ENCODE measurements around the gene PRDM16.

The PRDM16 gene

DNA sequence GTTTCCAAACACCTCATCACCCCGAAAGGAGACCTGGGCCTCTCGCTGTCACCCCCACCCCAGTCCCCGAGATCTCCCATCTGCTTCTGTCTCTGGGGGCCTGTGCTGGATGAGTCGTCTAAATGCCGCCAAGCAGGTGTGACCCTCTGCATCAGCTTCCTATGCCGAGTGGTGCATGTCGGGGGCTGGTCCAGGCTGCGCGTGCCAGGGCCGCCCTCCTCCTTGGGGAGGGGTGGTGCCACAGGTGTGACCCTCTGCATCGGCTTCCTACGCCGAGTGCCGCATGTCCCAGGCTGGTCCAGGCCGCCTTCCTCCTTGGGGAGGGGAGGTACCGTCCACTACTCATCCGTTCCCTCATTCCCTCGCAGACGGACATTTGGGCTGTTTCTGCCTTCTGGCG, 115.7 kb downstream of the PRDM16 start:
- Mint-ChIP-seq H3K27ac (no peak overlapping the region), H3K9me3 (no peaks in the 10 kb centered on the region), H3K4me1 (ENCODE audit: low read depth) (no peaks in the 10 kb centered on the region), H3K27me3 (ENCODE audit: low read depth) (peaks cover 5% of the 10 kb centered on the region), H3K4me3 (no peak overlapping the region), H3K36me3 (ENCODE audit: low read depth) (no peaks in the 10 kb centered on the region)

DNA sequence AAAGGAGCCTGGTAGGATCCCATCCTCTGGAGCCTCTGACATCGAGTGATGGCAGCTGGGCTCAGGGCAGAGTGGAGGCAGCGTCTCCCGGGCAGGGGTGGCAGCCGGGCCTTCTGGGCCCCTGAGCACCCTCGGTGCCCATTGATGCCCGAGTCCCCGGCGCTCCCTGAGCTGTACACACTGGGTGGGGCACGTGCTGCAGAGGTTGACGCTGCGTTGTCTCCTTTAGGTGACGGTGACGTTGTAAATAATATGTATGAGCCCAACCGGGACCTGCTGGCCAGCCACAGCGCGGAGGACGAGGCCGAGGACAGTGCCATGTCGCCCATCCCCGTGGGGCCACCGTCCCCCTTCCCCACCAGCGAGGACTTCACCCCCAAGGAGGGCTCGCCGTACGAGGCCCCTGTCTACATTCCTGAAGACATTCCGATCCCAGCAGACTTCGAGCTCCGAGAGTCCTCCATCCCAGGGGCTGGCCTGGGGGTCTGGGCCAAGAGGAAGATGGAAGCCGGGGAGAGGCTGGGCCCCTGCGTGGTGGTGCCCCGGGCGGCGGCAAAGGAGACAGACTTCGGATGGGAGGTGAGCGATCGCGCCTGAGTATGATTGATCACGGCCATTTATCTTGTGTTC, 117.0 kb downstream of the PRDM16 start:
- Mint-ChIP-seq H3K27ac (no peak overlapping the region), H3K27me3 (ENCODE audit: low read depth) (peaks cover 5% of the 10 kb centered on the region), H3K4me1 (ENCODE audit: low read depth) (no peaks in the 10 kb centered on the region), H3K4me3 (no peak overlapping the region), H3K9me3 (no peaks in the 10 kb centered on the region), H3K36me3 (ENCODE audit: low read depth) (no peaks in the 10 kb centered on the region)

DNA sequence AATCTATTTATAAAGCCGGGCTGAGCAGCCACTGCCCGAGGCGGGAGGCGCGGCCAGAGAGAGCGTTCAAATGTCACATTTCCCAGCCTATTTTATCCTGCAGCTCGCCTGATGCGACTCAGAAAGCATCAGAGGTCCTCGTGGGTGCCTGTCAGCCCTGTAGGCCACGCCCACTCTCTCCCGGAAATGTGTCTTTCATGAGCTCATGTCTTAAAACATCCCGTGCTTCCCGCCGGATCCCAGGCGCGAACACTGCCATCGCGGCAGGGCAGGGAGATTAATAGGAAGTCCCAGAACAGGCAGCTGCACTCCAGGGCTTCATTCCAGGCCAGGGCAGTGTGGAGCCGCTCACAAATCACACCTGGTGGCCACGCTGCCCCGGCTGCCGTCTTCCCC, 117.5 kb downstream of the PRDM16 start:
- H3K9me3 Mint-ChIP-seq, result no peaks in the 10 kb centered on the region
- no peaks in the 10 kb centered on the region for H3K4me1 Mint-ChIP-seq (ENCODE audit: low read depth)
- no peaks in the 10 kb centered on the region for H3K36me3 Mint-ChIP-seq (ENCODE audit: low read depth)
- H3K27me3 Mint-ChIP-seq (ENCODE audit: low read depth), result peaks cover 5% of the 10 kb centered on the region
- H3K27ac Mint-ChIP-seq, result no peak overlapping the region
- H3K4me3 Mint-ChIP-seq, result no peak overlapping the region

DNA sequence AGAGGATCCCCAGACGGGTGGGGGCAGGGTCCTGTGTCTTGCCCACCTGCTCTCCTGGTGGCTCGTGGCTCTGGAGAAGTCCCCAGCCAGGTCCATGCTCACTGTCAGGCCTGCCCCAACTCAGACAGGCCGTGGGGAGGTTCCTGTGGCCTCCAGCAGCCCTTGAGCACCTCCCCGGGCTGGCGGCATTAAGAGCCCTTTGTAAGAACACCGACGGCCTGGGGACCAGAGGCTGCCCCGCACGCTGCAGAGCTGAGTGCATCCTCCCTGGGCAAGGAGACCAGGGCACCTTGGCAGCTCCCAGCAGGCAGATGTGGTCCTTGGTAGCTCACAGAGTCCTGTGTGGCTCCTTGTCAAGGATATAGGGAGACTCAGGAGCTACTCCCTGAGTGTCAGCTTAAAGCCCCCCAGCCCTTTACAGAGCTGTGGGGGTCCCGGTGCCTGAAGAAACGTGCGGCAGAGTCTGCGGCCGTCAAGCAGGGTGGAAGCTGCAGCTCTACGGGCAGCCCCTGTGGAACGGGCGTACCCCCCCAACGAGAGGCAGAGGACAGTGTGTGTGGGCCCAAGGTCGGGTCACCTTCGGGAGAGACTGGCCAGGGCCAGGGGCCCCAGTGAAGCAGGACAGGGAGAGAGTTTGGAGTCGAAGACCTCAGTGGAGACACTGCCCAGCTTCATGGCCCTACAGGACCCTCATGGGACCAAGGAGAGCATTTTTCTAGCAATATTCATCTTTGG, 118.6 kb downstream of the PRDM16 start:
- Mint-ChIP-seq H3K27me3 (ENCODE audit: low read depth) (peaks cover 5% of the 10 kb centered on the region), H3K4me3 (no peak overlapping the region), H3K36me3 (ENCODE audit: low read depth) (no peaks in the 10 kb centered on the region), H3K4me1 (ENCODE audit: low read depth) (no peaks in the 10 kb centered on the region), H3K27ac (no peak overlapping the region), H3K9me3 (no peaks in the 10 kb centered on the region)

DNA sequence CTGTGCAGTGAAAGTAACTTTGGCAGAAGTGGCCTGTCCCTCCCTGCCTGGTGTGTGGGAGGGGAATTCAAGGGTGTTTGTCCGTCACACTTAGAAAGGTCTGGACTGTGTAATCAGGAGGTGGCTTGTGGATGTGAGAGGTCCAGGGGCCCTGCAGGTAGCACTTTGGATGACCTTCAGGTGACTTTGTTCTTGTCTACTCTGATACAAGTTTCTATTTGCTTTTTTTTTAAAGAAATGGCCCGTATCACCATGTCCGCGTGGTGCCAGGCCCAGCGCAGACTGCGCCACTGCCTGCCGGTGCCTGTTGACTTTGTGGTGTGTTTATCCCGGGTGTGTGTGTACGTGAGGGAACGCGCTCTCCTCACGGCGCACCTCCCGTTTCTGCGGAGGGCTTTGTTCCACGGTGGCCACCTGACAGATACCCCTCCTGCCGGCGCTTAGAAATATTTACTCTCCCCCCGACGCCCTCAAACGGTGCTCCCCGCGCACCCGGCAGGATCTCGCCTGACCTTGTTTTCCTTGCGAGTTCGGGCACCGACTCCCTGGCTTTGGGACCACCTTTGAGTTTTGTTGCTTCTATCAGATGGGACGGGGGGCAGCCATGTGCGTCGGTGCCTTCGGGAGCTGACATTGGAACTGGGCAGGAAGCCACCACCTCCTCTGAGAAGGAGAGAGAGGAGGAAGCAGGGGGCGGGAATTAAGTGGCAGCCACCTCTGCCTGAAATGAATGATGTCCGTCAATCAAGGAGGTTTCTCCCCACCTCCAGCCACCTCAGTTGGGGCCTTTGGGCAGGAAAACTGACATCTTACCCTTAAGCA, 119.4 kb downstream of the PRDM16 start:
- Mint-ChIP-seq H3K27me3 (ENCODE audit: low read depth) (peaks cover 5% of the 10 kb centered on the region), H3K4me3 (no peak overlapping the region), H3K36me3 (ENCODE audit: low read depth) (no peaks in the 10 kb centered on the region), H3K9me3 (no peaks in the 10 kb centered on the region), H3K27ac (no peak overlapping the region), H3K4me1 (ENCODE audit: low read depth) (no peaks in the 10 kb centered on the region)

DNA sequence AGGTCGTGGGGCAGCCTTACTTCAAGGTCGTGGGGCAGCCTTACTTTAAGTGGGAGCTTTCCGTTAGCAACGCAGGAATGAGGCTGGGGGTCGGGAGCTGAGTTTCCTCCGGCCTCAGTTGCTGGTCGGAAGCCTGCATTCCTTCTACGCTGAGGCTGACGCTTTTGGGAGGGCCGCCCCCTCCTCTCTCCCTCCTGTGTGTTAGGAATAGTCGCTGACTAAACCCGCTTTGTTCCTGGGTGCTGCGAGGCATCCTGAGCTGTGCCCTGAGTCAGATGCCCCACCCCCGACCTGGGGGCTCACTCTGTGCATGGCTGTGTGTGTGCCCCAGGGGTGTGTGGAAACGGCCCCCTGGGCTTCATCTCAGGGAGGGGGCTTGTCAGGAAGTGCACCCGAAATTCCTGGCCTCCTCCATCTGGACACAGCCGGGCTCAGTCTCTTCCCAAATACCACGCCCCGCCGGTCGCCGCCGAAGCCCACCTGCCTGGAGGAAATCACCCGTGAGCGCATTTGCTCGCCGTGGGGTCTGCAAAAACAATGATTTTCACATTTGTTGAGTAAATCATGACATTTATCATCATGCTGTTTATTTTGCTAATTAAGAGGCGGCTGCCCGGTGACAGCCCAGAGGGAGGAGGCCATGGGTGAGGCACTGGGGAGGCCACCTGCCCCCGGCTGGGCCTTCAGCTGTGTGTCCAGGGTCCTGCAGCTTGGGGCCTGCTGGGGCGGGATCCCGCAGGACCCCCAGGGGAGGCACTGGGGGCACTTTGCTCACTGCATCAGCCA, 121.4 kb downstream of the PRDM16 start:
- no peak overlapping the region for H3K27ac Mint-ChIP-seq
- no peaks in the 10 kb centered on the region for H3K9me3 Mint-ChIP-seq
- H3K36me3 Mint-ChIP-seq (ENCODE audit: low read depth), result no peaks in the 10 kb centered on the region
- H3K4me3 Mint-ChIP-seq, result no peak overlapping the region
- H3K27me3 Mint-ChIP-seq (ENCODE audit: low read depth), result no peaks in the 10 kb centered on the region
- H3K4me1 Mint-ChIP-seq (ENCODE audit: low read depth), result no peaks in the 10 kb centered on the region

DNA sequence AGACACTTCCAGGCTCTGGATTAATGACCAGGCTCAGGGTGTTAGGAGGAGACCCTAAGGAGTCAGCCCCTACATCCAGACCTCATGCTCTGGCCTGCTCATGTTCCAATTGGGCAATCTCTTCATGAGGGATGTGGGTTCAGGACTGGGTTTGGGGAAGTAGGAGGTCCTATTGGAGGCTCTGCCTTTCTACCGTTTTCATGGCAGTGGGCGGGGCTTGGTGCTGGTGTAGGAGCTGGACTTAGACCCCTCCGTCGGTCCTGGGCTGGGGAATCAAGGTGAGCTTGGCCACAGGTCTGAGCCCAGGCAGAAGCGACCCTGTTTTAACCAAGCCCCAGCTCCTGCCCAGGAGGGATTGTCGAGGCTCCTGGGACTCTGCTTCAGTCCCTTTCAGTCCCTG, 123.4 kb downstream of the PRDM16 start:
- Mint-ChIP-seq H3K27ac (no peak overlapping the region), H3K36me3 (ENCODE audit: low read depth) (no peaks in the 10 kb centered on the region), H3K4me3 (no peak overlapping the region), H3K4me1 (ENCODE audit: low read depth) (no peaks in the 10 kb centered on the region), H3K27me3 (ENCODE audit: low read depth) (no peaks in the 10 kb centered on the region), H3K9me3 (no peaks in the 10 kb centered on the region)

DNA sequence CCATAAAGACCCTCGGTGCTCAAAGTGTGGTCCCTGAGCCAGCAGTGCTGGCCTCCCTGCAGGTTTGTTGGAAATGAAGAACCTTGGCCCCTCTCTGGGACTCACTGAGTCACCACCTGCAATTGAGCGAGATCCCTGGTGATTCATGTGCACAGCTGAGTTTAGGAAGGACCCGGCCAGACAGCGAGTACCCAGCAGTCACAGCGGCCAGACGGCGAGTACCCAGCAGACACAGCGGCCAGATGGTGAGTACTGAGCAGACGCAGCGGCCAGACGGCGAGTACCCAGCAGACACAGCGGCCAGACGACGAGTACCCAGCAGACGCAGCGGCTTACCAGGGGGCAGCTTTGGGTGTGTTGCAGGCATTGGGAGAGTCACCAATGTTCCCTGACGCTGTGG, 123.8 kb downstream of the PRDM16 start:
- Mint-ChIP-seq H3K4me3 (no peak overlapping the region), H3K27ac (no peak overlapping the region), H3K4me1 (ENCODE audit: low read depth) (no peaks in the 10 kb centered on the region), H3K9me3 (no peaks in the 10 kb centered on the region), H3K27me3 (ENCODE audit: low read depth) (no peaks in the 10 kb centered on the region), H3K36me3 (ENCODE audit: low read depth) (no peaks in the 10 kb centered on the region)

DNA sequence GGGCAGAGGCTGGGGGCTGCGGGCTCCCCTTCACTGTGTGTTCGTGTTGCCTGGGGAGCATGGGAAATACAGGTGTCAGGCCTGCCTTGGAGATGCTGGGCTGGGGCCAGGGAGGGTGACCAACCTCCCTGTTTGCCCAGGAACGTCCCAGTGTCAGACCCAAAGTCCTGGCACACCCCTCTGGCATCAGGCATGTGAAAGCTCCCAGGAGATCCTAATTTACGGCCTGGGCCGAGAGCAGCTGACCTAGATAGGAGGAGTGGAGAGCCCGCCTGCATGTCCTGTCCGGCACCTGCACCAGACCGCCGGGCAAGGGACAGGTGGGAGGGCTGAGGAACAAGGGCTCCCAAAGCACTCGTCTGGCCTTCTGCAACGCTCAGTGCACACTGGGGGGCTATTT, 124.8 kb downstream of the PRDM16 start:
- Mint-ChIP-seq H3K4me1 (ENCODE audit: low read depth) (no peaks in the 10 kb centered on the region), H3K36me3 (ENCODE audit: low read depth) (no peaks in the 10 kb centered on the region), H3K27me3 (ENCODE audit: low read depth) (no peaks in the 10 kb centered on the region), H3K4me3 (no peak overlapping the region), H3K9me3 (no peaks in the 10 kb centered on the region), H3K27ac (no peak overlapping the region)

DNA sequence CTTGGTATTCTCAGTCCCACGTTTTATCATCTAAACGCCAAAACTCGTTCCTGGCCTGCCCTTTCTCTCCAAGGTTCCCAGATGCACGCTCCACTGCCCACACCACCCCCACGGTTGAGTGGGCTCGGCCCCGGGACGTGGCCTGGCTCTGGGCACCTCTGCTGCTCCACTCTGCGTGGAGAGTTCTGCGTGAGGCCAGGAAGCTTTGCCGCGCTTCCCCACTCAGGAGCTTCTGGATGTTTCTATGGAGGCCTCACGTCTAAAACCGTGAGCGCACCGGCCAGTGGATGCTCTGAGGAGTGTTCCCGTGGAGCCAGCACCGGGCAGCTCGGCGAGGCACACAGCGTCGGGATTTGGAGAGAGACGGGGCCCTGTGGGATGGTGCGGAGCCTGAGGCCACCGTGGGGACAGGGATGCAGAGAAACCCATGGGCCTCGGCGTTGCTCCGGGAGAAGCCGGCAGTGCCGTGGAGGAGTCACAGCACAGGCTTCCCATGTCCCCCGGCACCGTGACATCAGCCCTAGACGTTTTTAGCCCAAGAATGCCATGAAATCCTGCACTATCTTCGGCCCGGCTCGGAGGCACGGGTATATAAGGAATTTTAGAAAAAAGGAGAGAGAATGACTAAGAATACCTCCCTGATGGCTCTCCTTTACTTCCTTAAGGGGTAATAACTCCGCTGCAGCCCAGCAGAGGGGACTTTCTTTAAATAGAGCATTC, 125.9 kb downstream of the PRDM16 start:
- Mint-ChIP-seq H3K4me3 (no peak overlapping the region), H3K9me3 (no peaks in the 10 kb centered on the region), H3K36me3 (ENCODE audit: low read depth) (no peaks in the 10 kb centered on the region), H3K4me1 (ENCODE audit: low read depth) (no peaks in the 10 kb centered on the region), H3K27ac (no peak overlapping the region), H3K27me3 (ENCODE audit: low read depth) (no peaks in the 10 kb centered on the region)

DNA sequence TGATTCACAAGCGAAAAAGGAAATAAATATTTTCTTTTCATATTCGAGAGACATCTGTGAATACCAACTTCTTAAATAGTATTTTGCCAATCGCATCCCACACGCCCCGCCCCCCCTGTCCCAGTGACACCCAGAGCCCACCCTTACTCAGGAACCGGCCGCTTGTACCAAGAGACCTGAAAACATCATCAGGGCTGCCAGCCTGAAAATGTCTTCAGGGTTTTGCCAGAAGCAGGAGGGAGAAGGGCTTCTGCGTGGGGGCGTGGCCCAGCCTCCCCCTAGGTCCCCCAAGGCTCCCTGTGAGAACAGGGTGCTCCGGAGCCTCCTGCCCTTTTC, 126.4 kb downstream of the PRDM16 start:
- Mint-ChIP-seq H3K4me1 (ENCODE audit: low read depth) (no peaks in the 10 kb centered on the region), H3K4me3 (no peak overlapping the region), H3K27me3 (ENCODE audit: low read depth) (no peaks in the 10 kb centered on the region), H3K9me3 (no peaks in the 10 kb centered on the region), H3K27ac (no peak overlapping the region), H3K36me3 (ENCODE audit: low read depth) (no peaks in the 10 kb centered on the region)

DNA sequence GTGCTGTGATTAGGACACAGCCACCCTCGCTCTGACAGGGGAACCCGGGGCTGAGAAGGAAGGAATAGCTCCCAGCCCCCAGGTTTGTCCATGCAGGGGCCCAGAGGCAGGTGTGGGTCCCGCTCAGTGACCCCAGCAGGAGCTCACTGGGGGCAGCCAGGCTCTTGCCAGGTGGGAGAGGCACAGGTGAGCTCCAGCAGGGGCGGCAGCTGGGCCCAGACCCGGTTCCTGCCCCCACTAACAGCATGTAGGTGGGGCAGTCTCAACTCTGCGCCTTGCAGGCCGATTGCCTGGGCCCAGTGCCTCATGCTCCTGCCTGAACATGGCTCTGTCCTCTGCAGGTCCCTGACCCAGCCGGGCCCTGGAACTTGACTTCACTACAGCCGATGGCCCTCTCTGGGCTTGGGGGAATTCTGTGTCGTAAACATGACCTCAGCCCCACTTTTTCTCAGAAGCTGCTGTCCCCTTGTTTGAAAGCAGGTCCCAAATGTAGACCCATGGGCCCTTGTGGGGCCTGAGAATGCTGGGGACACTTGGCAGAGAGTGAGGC, 127.0 kb downstream of the PRDM16 start:
- Mint-ChIP-seq H3K4me3 (no peak overlapping the region), H3K27me3 (ENCODE audit: low read depth) (no peaks in the 10 kb centered on the region), H3K27ac (no peak overlapping the region), H3K36me3 (ENCODE audit: low read depth) (no peaks in the 10 kb centered on the region), H3K9me3 (no peaks in the 10 kb centered on the region), H3K4me1 (ENCODE audit: low read depth) (no peaks in the 10 kb centered on the region)

DNA sequence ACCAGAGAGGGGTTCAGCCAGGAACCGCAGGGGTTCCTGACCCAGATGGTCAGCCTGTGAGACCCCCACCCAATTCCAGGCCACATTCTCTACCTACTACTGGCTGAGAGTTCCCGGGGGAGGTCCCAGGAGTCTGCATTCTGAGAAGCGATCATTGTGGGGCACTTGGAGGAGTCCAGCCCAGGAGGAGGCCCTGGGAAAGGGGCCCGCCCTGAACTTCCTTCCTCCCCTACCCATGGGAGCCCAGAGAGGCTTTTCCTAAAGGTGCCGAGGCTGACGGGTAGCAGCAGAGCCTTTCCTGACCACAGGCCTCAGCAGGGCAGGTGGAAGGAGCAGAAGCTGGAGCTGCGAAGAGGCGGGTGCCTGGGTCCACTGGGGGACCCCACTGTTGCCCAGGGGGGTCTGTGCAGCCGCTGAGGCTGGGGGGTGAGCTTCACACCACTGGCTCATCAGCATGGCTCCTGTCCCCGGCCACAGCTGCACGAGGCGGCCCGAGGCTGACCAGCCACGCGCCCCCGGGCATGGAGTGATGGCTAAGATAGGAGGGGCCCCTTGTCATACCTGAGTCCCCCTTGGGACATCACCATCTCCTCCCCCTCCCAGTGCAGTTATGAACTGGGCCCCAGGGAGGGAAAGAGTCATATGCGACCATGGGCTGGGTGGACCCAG, 127.7 kb downstream of the PRDM16 start:
- no peaks in the 10 kb centered on the region for H3K9me3 Mint-ChIP-seq
- no peak overlapping the region for H3K4me3 Mint-ChIP-seq
- no peaks in the 10 kb centered on the region for H3K36me3 Mint-ChIP-seq (ENCODE audit: low read depth)
- no peak overlapping the region for H3K27ac Mint-ChIP-seq
- no peaks in the 10 kb centered on the region for H3K4me1 Mint-ChIP-seq (ENCODE audit: low read depth)
- H3K27me3 Mint-ChIP-seq (ENCODE audit: low read depth), result no peaks in the 10 kb centered on the region
